GM18517 (cell line): ENCODE data around the gene AMPH.

ENCODE experiments used
- ATAC-seq: cut with Tn5 transposase; IDR thresholded peaks from one replicate; pipeline ENCODE4 v1.9.1; 2021; ENCODE audit warnings: mild to moderate bottlenecking, moderate library complexity; ENCODE audit not compliant: unreplicated experiment

Gene AMPH

DNA sequence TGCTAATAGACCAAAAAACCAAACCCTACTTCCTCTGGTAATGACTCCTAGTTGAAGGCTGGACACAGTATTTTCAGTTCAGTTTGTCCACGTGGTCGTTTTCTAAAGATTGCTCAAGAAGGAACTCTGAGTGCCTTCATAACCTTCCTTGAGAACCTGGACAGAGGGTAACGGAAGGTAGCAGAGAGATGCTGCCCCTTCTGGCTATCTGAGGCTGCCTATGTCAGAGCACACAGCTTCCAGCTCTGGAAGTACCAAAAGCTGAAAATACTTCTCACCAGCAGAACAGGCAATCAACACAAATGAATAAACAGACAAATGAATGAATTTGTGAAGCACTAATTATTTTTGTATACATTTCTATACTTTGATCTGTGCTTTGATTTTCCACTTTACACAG, 85.2 kb downstream of the AMPH start:
- no peak for ATAC-seq

DNA sequence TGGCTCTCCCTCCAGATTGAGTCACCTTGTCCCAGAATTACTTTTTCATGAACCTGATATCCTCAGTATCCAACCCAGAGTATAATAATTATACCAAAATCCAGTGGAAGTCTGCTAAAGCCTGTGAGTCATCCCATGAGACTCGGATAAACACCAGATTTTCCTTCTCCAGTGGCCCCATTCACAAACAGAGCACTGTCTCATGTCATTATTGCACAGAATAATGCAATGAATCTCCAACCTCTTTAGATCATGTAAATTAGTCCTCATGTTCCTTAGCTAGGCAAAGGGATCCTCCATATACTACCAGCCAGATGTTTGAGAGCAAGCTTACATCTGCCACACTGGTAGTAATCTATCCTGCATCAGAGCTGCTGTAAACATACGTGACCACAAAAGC, 89.0 kb downstream of the AMPH start:
- no peak for ATAC-seq

DNA sequence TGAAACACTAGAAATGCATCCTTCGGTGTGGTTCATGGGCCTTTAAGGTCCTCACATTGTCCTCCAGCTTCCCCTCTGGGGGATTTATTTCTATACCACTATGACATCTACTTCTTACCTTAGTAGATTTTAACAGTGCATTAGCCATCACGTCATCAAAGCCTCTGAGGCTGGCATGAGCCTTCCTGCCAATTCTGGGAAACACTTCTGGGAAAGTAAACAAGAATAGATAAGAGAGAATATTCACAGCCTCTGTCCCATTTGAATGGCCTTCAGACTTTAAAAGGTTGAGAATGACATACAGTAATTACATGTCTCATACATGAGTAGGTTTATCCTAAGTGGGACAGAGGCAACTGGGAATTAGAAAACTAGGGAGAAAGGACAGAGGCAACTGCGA, 89.7 kb downstream of the AMPH start:
- no peak for ATAC-seq

DNA sequence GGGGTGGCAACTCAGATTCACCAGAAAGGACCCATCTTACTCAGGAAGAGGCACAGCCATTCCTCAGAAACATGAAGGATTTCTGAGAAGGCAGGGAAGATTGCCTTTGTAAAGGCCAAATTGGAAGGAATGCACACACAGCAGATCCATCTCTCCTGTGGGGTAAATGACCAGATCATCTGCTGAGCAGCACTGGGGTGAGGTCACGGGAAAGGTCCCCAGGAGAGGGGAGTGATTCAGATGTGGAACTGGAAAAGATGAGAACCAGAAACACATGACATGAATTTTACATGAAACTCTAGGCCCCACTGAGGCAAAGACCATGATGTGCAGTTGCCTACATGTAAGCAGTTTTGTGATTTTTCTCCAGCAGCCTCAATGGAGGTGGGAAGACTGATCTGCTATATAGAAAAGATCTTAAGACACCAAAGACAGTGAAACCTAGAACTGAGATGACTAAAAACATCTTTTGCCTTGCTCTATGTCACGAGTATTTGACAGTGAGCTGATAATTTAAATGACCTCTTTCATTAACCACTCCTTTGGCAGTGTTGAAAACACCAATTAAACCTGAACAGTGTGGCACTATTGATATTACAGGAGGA, 91.6 kb downstream of the AMPH start:
- no peak for ATAC-seq

DNA sequence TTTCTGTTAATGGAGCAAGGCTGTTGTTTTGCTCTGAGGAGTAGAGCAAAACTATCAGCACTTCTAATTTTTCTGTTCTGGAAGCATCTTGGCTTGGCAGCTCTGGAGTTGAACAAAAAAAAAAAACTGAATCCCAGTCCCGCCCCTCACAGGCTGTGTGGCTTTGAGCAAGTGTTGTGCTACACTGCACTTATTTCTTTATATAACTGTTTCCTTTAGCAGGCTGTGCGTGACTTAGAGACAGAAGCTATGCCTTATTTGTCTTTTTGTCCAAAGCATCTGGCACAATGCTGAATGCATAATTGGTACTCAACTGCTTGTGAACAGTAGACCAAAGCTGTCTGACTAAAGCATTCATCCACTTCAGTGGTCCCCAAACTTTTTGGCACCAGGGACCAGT, 96.1 kb downstream of the AMPH start:
- no peak for ATAC-seq

DNA sequence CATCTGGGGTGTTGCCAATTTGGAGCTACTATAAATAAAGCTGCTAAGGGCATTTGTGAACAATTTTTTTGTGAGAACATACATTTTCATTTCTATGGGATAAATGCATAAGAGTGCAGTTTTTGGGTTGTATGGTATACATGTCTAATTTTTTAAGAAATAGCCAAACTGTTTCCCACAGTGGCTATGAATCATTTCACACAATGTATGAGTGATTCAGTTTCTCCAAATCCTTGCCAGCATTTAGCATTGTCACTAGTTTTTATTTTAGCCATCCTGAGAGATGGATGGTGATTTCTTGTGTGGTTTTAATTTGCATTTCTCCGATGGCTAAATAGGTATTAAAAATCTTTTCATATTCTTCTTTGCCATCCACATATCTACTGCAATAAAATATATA, 105.3 kb downstream of the AMPH start:
- no peak for ATAC-seq

DNA sequence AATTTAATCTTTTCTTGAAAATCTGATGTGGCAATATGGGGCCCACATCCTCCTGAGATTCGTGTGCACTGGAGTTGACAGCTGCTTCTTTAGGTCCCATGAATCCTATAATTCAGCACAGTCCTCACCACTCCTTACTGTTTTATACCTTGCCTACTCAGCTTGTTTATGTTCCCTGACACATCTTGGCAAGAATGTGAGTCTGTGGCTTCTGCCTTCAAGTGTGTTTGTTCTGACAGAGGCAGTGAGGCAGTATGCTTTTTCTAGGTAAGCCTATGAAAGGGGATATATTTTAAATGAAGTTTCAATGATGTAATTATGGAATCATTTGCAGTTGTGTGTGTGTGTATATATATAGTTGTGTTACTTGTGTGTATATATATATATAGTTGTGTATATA, 106.4 kb downstream of the AMPH start:
- no peak for ATAC-seq

DNA sequence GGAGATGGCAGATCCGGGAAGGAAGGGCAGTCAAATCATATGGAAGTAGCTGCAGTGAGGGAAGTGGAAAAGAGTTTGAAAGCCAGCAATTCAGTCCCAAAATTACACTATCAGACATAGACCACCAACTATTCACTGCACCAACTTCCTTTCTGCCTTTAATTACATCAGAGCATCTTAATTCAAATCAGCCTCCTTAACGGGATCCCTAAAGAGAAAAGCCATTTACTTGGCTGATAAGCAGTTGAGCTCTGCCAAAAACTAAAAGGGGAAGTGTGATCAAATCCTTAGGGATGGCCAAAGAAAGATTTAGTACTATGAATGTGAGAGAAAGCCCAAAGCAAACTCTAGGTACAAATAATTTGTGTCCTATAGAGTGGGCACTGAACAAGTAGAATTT, 110.4 kb downstream of the AMPH start:
- no peak for ATAC-seq

DNA sequence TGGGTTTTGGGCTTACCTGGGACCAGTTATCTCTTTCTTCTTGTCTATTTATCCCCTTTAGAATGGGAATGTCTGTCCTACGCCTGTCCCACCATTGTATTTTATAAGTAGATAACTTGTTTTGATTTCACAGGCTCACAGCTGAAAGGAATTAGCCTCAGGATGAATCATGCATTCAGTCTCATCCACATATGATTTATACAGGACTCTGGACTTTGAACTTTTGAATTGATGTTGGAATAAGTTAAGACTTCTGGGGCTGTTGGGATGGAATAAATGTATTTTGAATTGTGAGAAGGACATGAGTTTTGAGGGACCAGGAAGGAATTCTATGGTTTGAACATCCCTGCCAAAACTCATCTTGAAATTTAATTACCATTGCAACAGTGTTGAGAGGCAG, 112.6 kb downstream of the AMPH start:
- no peak for ATAC-seq

DNA sequence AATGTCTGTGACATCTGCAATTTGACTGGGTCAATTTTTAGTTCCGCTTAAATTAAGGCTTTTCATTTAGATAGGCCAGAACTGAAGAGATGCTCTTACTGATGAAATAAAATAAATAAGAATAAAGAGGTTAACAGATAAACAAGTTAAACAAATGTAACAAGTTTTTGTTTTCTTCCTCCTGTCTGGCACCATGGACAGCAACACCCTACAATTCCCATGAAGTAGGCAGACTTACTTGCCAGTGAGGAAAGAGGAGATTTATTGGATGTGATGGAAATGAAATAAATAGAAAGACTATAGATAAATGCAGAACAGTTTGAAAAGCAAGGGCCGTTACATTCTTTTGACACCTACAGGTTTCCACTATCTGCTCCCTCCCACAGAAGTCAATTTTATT, 118.5 kb downstream of the AMPH start:
- ATAC-seq, result no peak

DNA sequence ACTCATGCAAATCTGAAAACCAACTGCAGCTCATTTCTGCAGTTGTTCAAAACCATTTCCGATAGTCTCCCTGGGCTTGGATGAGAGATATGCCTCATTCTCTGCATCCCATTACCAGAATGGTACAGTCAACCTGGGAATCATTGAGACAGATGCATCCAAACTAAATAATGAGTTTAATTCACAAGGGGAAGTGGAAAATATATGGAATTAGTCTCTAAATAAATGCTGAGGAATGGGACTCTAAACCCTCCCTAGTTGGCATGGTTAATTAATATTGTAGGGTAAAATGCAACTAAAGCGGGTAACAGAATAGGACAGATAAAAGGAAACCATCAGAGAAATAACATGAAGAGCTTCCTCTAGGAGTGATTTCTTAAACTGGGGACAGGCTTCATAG, 118.9 kb downstream of the AMPH start:
- ATAC-seq, result no peak

DNA sequence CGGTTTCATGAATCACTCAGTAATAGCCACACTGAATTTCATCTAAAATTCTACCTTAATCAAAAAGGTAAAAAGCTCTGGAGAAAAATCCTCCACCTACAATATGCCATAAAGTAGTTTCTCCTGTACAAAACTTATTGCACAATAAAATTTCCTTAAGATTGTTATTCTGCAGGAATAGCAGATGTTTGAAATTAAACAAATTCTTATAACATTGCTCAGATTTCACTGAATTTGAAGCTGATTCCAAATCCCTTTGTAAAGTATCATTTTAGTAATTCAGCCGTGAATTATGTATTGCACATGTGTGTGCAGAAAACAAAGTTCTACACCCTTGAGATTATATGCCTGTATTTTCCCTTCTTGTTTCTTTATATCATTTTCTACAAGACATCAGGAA, 123.8 kb downstream of the AMPH start:
- no peak for ATAC-seq

DNA sequence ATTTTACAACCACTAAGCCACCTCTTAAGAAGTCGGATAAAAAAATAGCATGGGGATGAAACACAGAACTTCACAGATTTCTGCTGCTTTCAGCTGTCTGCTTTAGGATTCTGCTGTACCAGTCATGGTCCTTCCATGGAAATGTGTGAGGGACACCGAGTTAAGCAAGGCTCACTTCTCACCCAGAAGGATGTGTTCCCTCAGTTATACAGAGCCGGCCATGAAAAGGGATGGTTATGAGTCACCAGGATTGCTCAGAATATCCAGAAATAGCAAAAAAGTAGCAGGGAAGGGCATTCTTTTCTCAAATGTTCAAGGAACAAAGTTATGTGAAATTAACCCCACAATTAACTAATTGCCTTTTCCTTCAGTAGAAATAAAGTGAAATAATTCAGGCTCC, 124.4 kb downstream of the AMPH start:
- ATAC-seq, result no peak

DNA sequence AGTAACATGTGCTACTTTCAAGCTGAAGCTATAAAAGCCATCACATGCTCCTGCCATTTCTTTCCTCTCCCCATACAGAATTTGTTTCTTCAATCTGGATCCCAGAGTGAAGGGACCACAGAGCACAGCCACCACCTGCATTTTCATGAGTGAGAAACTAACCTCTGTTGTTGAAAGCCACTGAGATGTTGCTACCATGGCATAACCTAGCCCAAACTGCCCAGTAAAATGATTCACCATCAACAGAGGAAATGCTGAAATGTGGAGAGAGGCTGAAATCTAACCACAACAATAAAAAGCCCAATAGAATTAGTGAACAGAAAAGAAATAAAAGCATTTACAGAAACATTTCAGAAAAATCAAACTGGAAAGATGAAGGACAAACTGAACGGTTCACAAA, 125.2 kb downstream of the AMPH start:
- no peak for ATAC-seq

DNA sequence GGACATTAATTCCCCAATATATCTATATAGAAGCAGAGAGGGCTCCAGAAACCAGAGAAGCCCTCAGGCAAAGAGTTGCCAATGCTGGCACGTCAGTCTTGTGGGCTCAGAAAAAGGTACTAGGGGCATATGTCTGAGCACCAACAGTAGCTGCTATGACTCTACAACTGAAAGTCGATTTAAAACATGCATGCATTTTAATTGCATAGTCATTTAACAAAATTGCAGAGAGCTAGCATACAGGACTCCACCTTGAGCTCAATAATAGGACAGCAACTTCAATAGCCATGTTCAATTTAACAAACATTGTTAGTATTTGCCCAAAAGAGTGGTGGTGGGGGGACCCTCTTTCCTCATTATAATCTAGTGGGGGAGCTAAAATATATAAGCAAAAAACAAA, 126.5 kb downstream of the AMPH start:
- ATAC-seq, result no peak

DNA sequence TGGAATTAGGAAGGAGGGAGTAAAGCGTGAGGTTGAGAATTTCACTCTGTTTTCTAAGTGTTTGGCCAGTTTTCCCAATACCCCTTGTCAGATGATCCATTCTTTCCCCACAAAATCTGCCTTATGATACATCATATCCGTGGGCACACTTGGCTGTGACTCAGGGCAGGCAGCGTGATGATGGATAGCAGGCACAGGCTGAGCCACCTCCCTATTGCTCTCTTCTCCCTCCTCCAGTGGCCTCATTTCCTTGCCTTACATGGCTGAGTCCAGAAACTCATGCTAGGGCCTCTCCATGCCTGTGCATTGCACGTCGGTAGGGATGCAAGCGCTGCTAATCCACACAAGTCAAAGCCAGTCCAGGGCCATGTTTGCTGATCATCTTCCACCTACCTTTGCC, 128.3 kb downstream of the AMPH start:
- no peak for ATAC-seq

DNA sequence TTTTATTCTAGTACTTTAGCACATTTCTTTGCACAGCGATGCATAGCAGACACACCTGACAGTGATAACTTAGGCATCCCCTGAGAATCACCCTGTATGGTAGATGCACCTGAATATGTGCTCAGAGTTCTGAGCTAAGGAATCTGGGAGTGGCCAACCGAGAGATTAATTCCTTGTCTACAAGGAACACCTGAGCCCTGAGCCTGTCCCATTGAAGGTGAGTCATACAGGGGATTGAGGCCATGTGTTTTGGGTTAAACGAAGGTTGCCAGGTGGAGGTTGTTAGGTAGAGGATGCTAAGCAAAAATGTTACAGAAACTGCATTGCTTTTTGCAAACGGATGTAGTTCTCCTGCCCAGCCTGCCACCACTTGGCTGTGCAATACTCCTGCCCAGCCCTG, 128.9 kb downstream of the AMPH start:
- ATAC-seq, result no peak

DNA sequence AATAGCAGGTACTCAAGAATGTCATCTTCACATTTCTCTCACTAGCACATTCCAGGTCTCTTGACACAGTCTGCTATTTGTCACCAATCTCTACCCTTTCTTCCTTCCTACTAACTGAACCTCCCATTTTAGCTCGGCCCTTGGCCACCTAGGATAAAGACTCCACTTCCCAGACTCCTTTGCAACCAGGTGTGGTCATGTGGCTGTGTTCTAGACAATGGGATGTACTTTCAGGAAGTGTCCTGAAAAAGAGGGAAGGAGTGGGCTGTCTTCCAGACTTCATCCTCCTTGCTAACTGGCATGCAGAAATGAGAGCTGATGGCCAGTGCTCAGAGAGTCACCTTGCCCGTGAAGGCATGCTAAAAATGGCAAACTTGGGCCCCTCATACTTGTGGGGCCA, 139.2 kb downstream of the AMPH start:
- no peak for ATAC-seq

DNA sequence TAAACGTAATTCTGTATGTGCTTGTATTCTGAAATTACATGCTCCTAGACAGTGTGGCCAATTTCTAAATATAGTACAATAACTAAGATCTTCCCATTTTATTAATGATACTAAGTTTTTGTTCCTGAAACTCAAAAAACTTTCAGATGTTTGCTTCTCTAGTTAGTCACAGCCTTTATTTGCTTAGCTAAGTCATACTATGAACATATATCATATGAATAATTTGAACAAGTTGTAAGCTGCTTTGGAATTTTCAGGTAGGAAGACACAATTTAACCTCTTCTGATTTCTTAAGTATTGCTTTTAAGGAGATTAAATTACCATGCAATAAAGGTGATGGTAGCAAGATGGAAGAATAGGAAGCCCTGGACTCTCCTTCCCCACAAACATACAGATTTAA, 148.7 kb downstream of the AMPH start:
- ATAC-seq, result no peak

DNA sequence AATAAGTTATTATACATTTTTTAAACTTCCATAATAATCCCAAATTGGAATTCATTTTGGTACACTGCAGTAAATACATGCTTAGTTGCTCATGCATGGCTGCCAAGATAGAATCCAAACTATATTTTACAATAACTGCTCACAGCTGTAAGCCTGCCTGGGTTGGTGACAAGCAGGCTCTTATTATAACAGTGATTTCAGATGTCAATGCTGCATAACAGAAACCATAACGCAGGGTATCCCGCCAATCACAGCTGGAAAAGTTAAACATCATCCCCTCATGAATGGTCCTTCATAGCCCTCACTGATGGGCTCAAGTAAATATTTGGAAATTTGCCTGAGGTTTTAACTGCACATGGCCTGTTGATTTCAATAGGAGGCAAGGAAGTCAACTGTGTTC, 149.8 kb downstream of the AMPH start:
- no peak for ATAC-seq

DNA sequence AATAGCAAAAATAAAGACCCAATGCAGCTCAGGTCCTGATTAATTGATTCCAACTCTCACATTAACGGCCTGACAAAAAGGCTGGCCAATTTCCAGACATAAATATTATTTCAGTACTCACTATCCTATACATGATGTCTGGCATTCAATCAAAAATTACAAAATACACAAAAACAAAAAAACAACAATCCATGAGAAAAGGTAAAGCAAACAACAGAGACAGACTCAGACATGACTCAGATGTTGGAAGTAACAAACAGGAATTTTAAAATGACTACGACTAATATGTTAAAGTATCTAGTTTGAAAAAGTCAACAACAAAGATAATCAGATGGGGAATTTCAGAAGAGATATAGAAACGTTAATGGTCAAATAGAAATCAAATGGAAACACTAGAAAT, 152.8 kb downstream of the AMPH start:
- no peak for ATAC-seq

DNA sequence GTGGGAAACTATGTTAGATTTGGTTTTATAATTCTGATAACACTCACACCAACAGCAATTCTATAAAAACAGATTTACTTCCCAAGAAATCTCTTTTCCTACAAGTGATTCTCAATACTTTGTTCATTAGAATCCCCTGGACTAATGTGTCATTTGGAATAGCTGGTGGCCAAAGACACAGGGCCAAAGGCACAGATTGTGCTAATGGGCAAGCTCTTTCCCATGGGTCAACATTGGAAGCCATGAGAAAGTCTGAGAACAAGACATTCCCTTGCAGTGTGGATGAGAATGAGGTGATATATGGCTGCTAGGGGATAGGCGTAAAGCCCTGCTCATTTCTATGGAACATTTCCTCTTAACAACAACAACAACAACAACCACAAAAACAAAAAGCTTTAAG, 153.8 kb downstream of the AMPH start:
- ATAC-seq, result no peak

DNA sequence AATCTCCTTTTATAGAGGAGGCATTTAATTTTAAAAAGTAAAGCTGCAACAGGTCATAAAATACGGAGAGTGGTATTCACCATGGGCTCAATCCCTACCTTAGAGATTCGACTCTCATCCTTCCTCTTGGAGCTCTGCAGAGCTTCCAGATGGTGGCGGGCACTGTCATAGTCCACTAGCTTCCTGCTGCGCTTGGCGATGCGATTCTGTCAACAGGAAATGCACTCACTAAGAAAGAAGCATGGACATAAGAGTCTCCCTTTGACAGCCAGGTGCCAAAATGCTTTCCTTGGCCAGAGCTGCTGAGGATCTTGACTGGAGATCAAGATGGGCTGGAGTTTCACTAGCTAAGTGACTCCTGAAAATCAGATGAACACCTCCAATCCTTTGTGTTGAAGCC, 154.4 kb downstream of the AMPH start:
- ATAC-seq, result no peak

DNA sequence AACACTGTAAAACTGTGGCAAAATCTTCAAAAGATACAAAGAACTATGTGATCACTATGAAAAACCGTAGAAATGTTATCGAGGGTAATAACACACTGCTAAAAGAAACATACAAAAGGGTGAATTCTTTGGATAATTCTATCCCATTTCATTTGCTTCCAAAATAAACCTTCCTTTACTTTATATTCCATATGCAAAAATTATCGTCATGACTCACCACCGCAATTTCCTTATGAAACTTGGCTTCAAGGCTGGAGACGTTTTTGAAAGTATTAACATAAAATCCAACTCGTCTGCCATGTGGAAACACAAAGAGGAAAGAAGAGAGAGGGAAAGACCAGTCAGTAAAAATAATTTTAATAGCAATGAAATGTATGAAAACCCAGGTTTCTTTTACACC, 165.2 kb downstream of the AMPH start:
- no peak for ATAC-seq
